GM08714 (cell line): ENCODE measurements around the gene RCAN2.
"Not testable (repeated sequence)": the region's sequence is repeated elsewhere in the genome, so short reads cannot be mapped to it uniquely, and the experiment has no call there.

ENCODE experiments used
- H3K4me3 ChIP-seq: fragments of 200-500 bp; sonication (Bioruptor generic); 2 replicates; pipeline ENCODE4 v1.5.1; 2014; ENCODE audit warnings: mild to moderate bottlenecking, low read length, inconsistent platforms
- ZNF274 ChIP-seq: IDR thresholded peaks from 2 replicates; pipeline ENCODE4 v1.6.1; 2012; ENCODE audit warnings: mild to moderate bottlenecking, low read depth, low read length

The RCAN2 gene

DNA sequence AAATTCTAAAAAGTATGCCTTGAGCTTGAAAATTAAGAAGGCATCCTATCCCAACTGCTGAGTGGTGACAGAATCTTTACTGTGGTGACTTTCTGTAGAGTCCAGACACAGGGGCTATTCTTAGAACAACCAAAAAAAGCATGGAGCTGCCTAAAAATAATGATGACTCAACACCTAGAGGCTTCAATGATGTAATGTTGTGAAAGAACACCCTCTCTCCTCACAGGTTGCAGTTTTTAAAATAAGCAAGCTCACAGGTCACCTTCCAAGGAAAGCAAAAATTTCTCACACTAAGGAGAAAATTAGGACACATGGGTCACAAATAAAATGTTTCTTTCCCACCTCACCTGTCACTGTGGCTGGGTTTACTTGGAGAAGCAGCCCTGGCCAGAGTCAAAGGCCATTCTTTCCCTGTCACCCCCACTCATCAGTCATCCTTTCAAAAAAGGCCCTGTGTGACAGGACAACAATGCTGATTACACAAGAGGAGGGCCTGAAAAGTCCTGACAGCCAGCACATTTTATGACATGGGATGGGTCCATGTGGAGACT lies 53.5 kb downstream of the RCAN2 start:
- no peak for TF ChIP-seq ZNF274
- no peak overlapping the region for H3K4me3 ChIP-seq

DNA sequence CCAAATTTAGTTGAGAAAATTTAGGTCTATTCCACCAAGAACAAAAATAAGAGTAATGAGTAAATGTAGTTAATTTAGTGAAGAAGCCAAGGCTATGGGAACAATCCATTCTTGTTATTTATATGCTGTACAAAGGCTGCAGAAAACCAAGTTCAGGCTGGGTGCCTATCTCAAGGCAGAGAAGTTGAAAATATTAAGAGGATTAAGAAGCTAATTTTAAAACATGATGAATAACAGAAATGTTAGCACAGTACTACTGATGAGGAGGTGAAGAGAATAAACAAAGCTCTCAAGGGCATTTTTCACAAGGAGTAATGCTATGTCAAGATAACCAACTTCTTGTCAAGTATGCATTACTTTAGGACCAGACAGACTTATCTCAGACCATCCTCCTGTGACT lies 68.6 kb downstream of the RCAN2 start:
- no peak overlapping the region for H3K4me3 ChIP-seq
- no peak for TF ChIP-seq ZNF274

DNA sequence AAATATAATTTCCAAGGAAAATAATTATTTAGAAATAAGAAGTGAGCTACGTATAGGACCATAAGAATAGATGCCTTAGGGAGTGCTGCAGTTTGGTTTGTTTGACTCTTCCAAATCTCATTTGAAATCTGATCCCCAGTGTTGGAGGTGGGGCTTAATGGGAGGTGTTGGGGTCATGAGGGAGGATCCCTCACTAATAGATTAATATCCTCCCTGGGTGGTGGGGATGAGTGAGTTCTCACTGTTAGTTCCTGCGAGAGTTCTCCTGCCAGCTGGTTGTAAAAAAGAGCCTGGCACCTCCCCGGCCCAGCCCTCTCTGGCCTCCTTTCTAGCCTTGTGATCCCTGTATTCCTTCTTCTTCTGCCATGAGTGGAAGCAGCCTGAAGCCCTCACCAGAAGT lies 69.3 kb downstream of the RCAN2 start:
- no peak for TF ChIP-seq ZNF274

DNA sequence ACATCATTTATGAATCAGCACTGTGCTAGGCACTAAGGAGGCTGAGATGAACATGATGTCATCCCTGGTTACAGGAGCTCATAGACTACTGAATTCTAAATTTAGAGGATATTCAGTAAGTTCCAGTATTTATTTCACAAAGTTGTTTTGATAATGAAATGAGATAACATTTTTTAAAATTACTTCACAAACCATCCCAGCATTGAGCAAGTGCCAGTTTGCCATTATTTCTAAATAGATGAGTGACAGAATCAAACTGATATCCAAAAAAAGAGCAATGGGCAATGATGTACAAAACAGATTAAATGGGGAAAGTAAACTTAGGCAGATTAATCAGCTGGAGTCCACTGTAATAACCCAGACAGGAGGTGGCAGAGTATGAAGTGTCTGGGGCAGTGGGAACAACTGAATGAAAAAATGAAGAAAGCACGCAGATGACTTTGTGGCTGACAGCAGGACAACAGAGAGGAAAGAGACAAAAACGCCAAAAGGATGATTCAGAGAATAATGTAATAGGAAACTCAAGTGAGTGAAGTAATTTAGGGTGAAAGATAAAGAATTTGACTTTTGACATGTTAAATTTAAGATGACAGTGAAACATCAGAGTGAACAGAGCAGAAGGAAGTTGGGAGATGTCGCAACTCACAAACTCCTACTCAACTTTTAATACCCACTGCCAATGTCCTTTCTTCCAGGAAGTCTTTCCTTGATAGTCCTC lies 70.2 kb downstream of the RCAN2 start:
- H3K4me3 ChIP-seq, result no peak overlapping the region
- no peak for TF ChIP-seq ZNF274

More for the DNA sequence above, 69.3 kb downstream of the RCAN2 start:
- no peak overlapping the region for H3K4me3 ChIP-seq

DNA sequence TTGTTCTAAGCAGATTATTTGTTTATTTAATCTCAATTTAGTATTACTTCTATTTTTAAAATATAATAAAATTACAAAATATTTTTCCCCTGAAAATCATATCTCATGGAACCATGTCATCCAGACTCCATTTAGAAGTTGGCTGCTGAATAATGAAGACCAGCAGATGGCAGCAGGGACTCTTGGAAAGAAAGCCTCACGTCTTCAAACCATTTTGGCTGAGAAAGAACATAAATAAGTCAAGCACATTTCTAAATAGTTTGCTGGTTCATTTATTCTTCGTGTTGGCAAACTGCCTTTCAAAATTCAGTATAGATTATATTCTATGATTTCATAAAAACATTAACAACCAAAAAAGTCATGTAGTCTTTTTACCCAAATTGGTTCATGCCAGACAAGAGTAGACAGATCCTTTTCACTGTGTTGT lies 71.7 kb downstream of the RCAN2 start:
- H3K4me3 ChIP-seq, result no peak overlapping the region
- no peak for TF ChIP-seq ZNF274

DNA sequence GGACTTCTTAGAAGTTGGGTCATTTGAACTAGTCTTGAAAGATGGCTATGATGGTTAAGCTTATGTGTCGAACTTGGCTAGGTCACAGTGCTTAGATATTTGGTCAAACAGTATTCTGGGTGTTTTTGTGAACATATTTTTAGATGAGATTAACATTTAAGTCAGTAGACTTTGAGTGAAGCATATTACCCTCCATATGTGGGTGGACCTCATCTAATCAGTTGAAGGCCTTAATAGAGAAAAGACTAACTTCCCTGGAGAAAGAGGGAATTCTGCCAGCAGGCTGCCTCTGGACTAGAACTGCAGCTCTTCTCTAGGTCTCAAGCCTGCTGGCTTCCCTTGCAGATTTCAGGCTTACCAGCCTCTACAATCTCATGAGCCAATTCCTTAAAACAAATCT lies 76.9 kb downstream of the RCAN2 start:
- TF ChIP-seq ZNF274, result no peak
- no peak overlapping the region for H3K4me3 ChIP-seq

DNA sequence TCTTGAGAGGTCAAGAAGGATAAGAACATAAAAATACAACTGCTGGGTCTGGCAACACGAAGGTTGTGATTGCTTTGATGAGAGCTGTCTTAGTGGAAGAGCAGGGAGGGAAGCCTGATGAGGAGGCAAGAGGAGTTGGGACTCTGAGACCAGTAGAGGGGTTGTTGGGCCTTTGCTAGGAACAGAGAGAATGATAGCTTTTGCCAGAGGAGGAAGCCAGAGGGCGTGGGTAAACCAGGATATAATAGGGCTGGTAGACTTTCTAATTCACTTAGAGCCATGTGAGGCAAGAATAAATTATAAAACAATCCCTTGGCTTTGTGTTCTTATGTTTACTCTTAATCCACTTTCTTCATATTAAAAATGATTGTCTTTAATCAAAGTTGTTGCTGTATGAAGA lies 78.6 kb downstream of the RCAN2 start:
- no peak overlapping the region for H3K4me3 ChIP-seq
- no peak for TF ChIP-seq ZNF274

DNA sequence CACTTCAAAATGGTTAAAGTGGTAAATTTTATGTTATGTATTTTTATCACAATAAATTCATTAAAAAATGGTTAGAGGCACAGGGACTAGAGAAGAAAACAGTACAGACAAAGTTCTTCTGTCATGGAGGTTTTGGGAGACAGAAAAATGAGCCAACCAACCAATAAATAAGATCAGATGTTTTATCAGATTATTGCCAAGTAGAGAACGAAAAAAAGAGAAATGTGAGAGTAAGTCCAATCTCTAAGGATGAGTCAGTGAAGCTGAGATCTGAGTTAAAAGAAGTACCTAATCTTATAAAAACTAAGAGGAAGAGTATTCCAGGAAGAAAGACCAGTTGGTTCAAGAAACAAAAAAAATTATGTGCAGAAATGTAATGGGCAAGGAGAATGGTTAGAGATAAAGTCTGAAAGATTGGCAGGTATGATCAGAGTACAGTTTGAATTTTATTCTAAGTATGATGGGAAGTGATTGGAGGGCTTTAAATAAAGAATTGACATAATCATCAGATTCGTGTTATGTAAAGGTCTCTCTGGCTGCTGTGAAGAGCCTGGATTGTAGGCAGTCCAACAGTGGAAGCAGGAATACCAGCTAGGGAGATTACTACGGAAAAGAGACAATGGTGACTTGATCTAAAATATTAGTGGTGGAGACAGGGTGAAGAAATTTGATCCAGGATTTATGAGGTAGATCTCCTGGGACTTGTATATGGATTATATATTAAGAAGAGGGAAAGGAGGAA lies 79.6 kb downstream of the RCAN2 start:
- TF ChIP-seq ZNF274, result no peak
- no peak overlapping the region for H3K4me3 ChIP-seq

DNA sequence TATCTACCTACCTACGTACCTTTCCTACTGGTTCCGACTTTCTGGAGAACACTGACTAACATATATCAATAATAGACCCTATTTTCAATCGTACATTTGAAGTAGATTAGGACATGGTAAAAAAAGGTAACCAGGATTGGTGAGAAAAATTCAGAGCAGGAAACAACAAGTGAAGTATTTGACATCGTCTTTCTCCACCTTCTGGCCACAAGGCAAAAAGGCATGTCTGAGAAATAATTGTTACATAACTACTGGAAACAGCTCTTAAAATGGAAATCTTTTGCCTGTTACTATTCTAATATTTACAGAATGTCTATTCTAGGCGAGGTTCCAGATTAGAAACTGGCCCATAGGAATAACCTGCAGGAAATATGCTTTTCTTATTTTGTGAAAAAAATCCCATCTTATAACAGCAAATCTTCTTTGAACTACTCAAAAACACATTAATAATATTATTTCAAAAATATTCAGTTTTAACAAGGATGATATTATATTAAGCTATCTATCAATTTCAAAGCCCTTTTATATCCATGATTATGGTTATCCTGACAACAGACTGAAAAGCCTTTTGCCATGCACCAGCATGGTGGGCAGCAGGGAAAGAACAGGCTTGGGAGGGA lies 80.8 kb downstream of the RCAN2 start:
- TF ChIP-seq ZNF274, result no peak
- no peak overlapping the region for H3K4me3 ChIP-seq

DNA sequence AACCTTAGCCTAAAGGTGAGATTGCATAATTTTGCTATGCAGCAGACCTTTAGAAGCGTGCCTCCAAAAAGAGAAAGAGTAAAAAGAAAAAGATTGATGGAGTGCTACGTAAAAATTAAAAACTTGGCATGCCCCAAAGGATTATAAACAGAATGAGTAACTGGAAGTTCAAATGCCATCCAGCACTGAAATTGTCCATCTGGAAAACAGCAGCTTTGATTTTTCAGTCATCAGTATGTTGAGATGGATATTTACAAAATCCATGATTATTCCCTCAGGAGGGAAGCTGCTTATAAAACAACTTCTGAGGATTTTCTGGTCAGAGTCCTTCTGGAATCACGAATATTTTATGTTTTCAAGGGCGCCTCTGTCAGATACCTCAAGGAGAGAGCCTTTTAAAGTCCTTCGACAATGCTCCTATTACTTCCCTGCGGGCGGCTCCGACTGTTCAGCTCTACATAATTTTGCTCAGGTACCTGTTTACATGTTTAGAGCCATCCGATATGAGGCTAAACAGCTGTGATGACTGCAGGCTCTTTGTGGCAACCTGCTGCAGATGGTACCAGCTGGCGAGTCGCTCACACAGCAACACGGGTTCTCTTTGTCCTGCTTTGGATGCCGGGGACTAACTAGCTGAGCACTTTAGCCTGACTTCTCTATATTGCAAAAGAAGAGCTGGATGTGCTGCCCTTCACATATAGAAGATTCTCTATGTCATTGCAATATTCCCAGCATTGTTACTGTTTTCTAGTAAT lies 83.3 kb downstream of the RCAN2 start:
- H3K4me3 ChIP-seq, result no peak overlapping the region
- TF ChIP-seq ZNF274, result no peak

DNA sequence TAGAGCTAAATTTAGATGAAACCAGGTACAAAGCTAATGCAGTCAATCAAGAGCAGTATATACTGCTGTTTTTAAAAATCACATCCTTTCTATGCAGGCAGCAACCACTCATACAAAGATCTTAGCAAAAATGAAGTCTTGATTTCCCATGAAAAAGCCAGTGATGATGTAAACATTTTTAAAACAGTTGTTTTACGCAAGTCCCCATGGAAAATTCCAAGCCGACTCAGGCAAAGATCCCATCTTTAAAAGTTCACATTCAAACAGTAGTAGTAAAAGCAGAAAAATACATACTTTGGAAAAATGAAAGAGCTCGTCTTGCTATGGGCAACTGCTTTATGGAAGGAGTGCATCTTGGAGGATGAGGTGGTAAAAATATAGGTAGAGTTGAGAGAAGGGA lies 84.0 kb downstream of the RCAN2 start:
- no peak overlapping the region for H3K4me3 ChIP-seq
- TF ChIP-seq ZNF274, result no peak

DNA sequence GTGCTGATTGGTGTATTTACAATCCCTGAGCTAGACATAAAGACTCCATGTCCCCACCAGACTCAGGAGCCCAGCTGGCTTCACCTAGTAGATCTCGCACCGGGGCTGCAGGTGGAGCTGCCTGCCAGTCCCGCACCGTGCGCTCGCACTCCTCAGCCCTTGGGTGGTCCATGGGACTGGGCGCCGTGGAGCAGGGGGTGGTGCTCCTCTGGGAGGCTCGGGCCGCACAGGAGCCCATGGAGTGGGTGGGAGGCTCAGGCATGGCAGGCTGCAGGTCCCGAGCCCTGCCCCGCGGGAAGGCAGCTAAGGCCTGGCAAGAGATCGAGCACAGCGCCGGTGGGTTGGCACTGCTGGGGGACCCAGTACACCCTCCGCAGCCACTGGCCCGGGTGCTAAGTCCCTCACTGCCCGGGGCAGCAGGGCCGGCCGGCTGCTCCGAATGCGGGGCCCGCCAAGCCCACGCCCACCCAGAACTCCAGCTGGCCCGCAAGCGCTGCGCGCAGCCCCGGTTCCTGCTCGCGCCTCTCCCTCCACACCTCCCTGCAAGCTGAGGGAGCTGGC lies 85.5 kb downstream of the RCAN2 start:
- not testable (repeated sequence) for H3K4me3 ChIP-seq

DNA sequence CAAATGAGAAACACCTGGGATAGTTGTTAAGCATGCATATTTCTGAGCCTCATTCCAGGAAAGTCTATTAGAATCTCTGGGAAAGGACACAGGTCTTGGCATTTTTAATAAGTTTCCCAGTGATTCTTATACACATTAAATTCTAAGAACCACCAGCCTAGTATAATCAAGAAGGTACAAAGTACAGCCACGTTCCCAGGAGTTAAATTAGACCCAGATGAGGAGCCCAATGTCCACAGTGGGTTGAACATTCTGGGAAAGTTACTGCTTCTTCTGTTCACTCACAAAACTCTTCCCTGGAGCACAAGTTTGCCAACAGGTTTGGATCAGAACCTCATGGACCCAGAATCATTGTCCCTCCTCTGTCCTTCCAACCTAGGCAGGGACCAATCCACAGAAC lies 90.4 kb downstream of the RCAN2 start:
- no peak overlapping the region for H3K4me3 ChIP-seq
- no peak for TF ChIP-seq ZNF274

DNA sequence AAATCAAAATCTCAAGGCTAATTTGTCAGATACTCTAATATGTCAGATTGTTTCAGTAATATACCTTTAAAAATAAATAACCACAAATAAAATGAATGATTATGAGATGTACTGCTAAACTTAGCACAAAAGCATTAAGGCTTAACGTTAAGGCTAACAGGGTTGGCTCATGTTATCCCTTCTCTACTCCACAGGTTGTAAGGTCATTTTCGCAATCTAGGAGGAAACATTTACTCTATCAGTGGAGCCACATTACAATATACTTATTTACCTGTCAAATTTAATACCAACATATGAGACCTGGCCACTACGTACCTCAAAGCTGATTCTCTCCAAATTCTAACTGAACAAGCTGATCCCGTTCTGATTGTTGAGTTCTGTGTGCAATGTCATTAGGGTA lies 95.7 kb downstream of the RCAN2 start:
- TF ChIP-seq ZNF274, result no peak
- no peak overlapping the region for H3K4me3 ChIP-seq
